ENCODE data around the gene EIF5A.

EIF5A gene

GRCh38 chr17:7260151-7260550 is 47.3 kb upstream of the EIF5A start:
- no peak for TF ChIP-seq FOXM1 (IDR thresholded peaks at IDR 0.05; ENCODE audit: borderline replicate concordance, low read depth)
- TF ChIP-seq, protein P1, sequence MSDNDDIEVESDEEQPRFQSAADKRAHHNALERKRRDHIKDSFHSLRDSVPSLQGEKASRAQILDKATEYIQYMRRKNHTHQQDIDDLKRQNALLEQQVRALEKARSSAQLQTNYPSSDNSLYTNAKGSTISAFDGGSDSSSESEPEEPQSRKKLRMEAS (IDR thresholded peaks at IDR 0.05): no peak
- TF ChIP-seq NFIC (IDR thresholded peaks at IDR 0.05): no peak
- TF ChIP-seq EGR1 (IDR thresholded peaks at IDR 0.05): no peak
- TF ChIP-seq, protein P2, sequence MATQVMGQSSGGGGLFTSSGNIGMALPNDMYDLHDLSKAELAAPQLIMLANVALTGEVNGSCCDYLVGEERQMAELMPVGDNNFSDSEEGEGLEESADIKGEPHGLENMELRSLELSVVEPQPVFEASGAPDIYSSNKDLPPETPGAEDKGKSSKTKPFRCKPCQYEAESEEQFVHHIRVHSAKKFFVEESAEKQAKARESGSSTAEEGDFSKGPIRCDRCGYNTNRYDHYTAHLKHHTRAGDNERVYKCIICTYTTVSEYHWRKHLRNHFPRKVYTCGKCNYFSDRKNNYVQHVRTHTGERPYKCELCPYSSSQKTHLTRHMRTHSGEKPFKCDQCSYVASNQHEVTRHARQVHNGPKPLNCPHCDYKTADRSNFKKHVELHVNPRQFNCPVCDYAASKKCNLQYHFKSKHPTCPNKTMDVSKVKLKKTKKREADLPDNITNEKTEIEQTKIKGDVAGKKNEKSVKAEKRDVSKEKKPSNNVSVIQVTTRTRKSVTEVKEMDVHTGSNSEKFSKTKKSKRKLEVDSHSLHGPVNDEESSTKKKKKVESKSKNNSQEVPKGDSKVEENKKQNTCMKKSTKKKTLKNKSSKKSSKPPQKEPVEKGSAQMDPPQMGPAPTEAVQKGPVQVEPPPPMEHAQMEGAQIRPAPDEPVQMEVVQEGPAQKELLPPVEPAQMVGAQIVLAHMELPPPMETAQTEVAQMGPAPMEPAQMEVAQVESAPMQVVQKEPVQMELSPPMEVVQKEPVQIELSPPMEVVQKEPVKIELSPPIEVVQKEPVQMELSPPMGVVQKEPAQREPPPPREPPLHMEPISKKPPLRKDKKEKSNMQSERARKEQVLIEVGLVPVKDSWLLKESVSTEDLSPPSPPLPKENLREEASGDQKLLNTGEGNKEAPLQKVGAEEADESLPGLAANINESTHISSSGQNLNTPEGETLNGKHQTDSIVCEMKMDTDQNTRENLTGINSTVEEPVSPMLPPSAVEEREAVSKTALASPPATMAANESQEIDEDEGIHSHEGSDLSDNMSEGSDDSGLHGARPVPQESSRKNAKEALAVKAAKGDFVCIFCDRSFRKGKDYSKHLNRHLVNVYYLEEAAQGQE (IDR thresholded peaks at IDR 0.05; ENCODE audit: low read depth): no peak
- no peak for TF ChIP-seq CEBPB (IDR thresholded peaks at IDR 0.05)
- TF ChIP-seq EP300 (IDR thresholded peaks at IDR 0.05; ENCODE audit: borderline replicate concordance): no peak

DNA sequence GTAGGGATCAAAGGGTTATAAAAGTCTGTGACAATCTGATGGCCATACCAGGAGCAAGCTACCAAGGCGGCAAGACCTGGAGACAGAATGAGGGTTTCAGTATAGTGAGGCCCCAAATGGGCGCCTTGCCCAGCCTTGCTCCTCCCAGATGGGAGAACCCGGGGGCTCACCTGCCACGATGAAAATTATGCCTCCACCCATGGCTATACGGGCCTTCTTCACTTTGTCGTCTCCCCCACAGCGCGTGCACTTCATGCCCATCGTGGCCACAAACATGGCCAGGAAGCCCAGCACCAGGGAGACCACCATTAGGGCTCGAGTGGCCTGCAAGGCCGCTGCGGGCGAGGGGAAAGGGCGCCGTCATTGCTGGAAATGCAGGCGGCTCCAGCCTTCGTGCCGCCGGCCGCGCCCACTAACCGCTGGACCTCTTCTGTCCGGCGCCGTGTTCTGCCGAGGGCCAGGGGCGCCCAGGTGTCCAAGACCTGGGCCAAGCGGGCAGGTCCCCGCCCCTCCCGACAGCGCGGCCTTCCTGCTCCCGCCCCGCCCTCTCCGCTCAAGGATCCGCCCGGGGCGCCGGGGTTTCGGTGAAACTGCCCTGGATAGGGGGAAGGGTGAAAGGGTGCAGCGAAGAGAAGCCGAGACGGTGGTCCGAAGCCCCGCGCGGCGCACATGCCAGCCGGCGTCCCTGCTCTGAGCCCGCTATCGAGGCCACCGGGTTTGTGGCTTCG is 46.6 kb upstream of the EIF5A start:
- TF ChIP-seq RAD21 (IDR thresholded peaks at IDR 0.05; ENCODE audit: low read depth): no peak
- no peak for TF ChIP-seq YY1 (IDR thresholded peaks at IDR 0.05; ENCODE audit: low read depth)
- TF ChIP-seq, protein P1 (IDR thresholded peaks at IDR 0.05): 0 out of 2 replicates have a peak, but pooled peaks have one; percentile 39
- no peak for TF ChIP-seq FOXM1 (IDR thresholded peaks at IDR 0.05; ENCODE audit: borderline replicate concordance, low read depth)
- TF ChIP-seq TAF1 (IDR thresholded peaks at IDR 0.05; ENCODE audit: low read depth): peak; percentile 46
- TF ChIP-seq TCF12 (IDR thresholded peaks at IDR 0.05; ENCODE audit: low read depth): peak; percentile 30; the same call in 1 of the 2 replicates
- TF ChIP-seq CEBPB (IDR thresholded peaks at IDR 0.05): no peak
- peak; percentile 56; the same call in 1 of the 2 replicates for TF ChIP-seq ZBTB7A (IDR thresholded peaks at IDR 0.05; ENCODE audit: low read depth)

DNA sequence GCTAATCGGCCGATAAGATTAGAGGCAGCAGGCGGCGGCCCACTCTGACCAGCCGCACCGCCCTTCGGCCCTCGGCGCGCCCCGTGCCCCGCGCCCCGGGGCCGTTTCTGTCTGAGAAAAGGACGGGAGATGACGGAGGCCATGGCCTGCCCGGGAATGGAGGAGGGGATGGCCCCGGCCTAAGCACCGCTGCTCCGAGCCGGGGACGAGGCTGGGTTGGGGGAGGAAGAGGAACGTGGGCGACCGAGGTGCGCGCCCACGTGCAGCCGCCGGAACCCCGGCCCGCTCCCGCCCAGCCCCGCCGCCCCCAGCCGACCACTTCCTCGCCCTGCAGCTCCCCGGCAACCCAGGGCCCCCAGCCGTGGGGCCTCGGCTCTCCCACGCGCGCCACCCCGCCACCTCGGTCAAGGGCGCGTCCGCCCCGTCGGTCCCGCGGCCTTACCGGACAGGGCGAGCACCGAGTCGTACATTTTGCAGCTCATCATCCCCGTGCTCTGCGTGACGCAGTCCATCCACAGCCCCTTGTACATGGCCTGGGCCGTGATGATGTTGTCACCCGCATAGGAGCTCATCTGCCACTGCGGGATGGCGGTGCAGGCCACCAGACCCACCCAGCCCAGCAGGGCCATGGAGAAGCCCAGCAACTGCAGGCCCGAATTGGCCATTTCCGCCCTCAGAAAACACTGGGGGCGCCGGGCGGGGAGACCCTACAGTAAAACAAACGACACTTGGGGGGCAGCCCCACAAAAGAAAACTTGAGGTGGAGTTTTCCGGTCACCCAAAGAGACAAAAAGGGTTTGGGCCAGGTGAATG is 45.8 kb upstream of the EIF5A start:
- TF ChIP-seq TAF1 (IDR thresholded peaks at IDR 0.05; ENCODE audit: low read depth) (no peak), YY1 (IDR thresholded peaks at IDR 0.05; ENCODE audit: low read depth) (0 out of 2 replicates have a peak, but pooled peaks have one; percentile 31)
- TF ChIP-seq, protein P1 (IDR thresholded peaks at IDR 0.05): 0 out of 2 replicates have a peak, but pooled peaks have one; percentile 35

GRCh38 chr17:7262192-7262934 is 45.1 kb upstream of the EIF5A start, which contains the start of gene CLDN7:
Gene CLDN7 (minus strand): TSS chr17:7262478. CDS start chr17:7262043, 435 bp downstream.
- TF ChIP-seq EP300 (IDR thresholded peaks at IDR 0.05; ENCODE audit: borderline replicate concordance): peak; percentile 48; the same call in 1 of the 2 replicates
- no peak; the same call in 1 of the 2 replicates for TF ChIP-seq CEBPB (IDR thresholded peaks at IDR 0.05)
- TF ChIP-seq, protein P3, sequence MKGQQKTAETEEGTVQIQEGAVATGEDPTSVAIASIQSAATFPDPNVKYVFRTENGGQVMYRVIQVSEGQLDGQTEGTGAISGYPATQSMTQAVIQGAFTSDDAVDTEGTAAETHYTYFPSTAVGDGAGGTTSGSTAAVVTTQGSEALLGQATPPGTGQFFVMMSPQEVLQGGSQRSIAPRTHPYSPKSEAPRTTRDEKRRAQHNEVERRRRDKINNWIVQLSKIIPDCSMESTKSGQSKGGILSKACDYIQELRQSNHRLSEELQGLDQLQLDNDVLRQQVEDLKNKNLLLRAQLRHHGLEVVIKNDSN (IDR thresholded peaks at IDR 0.05): 0 out of 2 replicates have a peak, but pooled peaks have one; percentile 11
- no peak for TF ChIP-seq RAD21 (IDR thresholded peaks at IDR 0.05; ENCODE audit: low read depth)
- TF ChIP-seq TAF1 (IDR thresholded peaks at IDR 0.05; ENCODE audit: low read depth): peak; percentile 76
- TF ChIP-seq NFIC (IDR thresholded peaks at IDR 0.05): no peak
- TF ChIP-seq, protein P1 (IDR thresholded peaks at IDR 0.05): peak; percentile 76
- peak; percentile 68 for TF ChIP-seq CREB1 (IDR thresholded peaks at IDR 0.05; ENCODE audit: low read depth)
- peak; percentile 17; the same call in 1 of the 2 replicates for TF ChIP-seq TEAD4 (IDR thresholded peaks at IDR 0.05)
- TF ChIP-seq TCF12 (IDR thresholded peaks at IDR 0.05; ENCODE audit: low read depth): peak; percentile 80; the same call in 1 of the 2 replicates

DNA sequence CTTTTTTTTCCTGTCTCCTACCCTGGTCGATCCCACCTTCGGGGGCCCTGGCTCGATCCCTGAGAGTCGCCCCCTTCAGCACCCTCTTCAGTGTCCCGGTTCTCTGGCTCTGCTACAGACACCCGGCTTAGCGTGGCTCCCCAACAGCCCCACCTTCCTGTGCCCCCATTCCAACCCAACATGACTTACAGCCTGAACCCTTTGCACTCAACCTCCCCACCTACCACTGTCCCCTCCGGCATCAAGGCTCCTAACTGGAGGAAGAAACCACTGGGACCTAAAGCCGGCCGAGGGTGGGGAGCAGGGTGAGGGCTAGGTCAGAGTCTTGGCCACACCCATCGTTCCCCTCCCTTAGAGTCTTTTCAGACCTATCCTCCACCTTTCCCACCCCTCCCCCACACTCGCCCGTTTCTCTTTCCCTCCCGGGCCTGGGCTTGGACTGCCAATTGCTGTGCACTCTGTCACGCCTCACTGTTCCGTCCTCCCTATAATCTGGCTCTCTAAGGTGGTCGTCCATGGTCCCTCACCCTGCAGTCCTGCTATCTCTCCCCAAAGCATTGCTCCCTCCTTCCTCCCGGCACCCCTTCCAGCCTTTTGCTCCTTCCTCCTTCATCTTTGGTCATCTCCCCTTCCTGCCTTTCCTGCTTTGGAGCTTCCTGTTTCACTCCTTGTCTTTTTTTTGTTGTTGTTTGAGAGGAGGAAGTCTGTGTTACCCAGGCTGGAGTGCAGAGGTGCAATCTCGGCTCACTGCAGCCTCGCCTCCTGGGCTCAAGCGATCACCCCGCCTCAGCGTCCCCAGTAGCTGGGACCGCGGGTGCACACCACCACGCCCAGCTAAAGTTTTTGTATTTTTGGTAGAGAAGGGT is 44.3 kb upstream of the EIF5A start:
- no peak for TF ChIP-seq EP300 (IDR thresholded peaks at IDR 0.05; ENCODE audit: borderline replicate concordance)
- TF ChIP-seq FOXM1 (IDR thresholded peaks at IDR 0.05; ENCODE audit: borderline replicate concordance, low read depth): no peak
- no peak for TF ChIP-seq CREB1 (IDR thresholded peaks at IDR 0.05; ENCODE audit: low read depth)
- no peak for TF ChIP-seq TCF12 (IDR thresholded peaks at IDR 0.05; ENCODE audit: low read depth)
- TF ChIP-seq ZBTB7A (IDR thresholded peaks at IDR 0.05; ENCODE audit: low read depth): 0 out of 2 replicates have a peak, but pooled peaks have one; percentile 51
- TF ChIP-seq EGR1 (IDR thresholded peaks at IDR 0.05): no peak
- TF ChIP-seq CEBPB (IDR thresholded peaks at IDR 0.05): no peak
- TF ChIP-seq TEAD4 (IDR thresholded peaks at IDR 0.05): no peak
- TF ChIP-seq TAF1 (IDR thresholded peaks at IDR 0.05; ENCODE audit: low read depth): no peak

DNA sequence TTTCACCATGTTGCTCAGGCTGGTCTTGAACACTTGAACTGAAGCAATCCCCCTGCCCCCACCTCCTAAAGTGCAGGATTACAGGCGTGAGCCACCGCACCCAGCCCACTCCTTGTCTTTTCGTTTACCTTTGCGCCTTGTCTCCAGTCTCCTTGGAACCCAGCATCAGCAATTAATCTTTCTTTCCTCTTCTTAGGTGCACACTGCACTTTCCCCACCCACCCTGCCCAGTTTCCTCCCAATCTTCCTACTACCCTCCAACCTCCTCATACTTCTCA is 43.7 kb upstream of the EIF5A start:
- TF ChIP-seq, protein P2 (IDR thresholded peaks at IDR 0.05; ENCODE audit: low read depth): no peak
- TF ChIP-seq TAF1 (IDR thresholded peaks at IDR 0.05; ENCODE audit: low read depth) (no peak), YY1 (IDR thresholded peaks at IDR 0.05; ENCODE audit: low read depth) (no peak), FOXM1 (IDR thresholded peaks at IDR 0.05; ENCODE audit: borderline replicate concordance, low read depth) (no peak), ZBTB7A (IDR thresholded peaks at IDR 0.05; ENCODE audit: low read depth) (no peak)
